Stimulated activated CD8-positive, alpha-beta memory T cell treated with anti-CD3 and anti-CD28 coated beads, Interleukin-12 subunit alpha, Interleukin-12 subunit beta, amount 100 ng/mL, for 24 hours (primary cell): ENCODE measurements around the gene CDC42BPB.
"Not testable (repeated sequence)": the region's sequence is repeated elsewhere in the genome, so short reads cannot be mapped to it uniquely, and the experiment has no call there.

Source experiments
- DNase-seq: peaks from one replicate; pipeline ENCODE4 v3.0.0-alpha.2; 2020; ENCODE audit errors: extremely low read depth

CDC42BPB gene

DNA sequence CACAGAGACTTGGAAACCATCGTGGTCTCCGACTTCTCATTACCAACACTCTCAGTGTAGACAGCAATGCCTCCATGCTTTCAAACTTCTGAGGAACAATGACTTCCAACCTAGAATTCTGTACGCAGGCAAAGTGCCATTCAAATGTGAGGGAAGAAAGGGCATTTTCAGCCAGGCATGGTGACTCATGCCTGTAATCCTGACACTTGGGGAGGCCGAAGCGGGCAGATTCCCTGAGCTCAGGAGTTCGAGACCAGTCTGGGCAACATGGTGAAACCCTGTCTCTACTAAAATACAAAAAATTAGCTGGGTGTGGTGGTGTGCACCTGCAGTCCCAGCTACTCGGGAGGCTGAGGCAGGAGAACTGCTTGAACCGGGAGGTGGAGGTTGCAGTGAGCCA is 9.9 kb downstream of the CDC42BPB start:
- DNase-seq: not testable (repeated sequence)

DNA sequence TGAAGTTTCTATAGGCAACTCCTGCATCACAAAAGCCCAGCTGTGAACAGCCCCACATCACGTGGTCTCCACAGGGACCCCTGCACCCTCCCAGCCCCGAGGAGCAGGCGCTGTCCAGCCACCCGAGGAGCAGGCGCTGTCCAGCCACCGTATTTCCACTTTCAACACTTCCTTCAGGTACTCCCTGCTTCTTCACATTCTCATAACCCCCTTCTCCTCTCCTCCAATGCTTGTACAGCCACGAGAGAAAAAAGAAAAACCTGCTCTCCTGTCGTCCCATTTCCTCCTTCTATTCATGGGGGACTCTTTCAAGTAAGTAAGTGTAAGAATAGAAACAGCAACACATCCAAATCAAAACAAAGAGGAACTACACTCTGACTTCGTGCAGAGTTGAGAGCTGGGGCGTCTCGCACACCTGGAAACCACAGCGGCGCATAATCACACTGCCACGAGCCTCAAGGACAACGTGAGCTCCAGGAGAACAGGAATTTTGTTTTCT is 11.9 kb downstream of the CDC42BPB start:
- no peak for DNase-seq

DNA sequence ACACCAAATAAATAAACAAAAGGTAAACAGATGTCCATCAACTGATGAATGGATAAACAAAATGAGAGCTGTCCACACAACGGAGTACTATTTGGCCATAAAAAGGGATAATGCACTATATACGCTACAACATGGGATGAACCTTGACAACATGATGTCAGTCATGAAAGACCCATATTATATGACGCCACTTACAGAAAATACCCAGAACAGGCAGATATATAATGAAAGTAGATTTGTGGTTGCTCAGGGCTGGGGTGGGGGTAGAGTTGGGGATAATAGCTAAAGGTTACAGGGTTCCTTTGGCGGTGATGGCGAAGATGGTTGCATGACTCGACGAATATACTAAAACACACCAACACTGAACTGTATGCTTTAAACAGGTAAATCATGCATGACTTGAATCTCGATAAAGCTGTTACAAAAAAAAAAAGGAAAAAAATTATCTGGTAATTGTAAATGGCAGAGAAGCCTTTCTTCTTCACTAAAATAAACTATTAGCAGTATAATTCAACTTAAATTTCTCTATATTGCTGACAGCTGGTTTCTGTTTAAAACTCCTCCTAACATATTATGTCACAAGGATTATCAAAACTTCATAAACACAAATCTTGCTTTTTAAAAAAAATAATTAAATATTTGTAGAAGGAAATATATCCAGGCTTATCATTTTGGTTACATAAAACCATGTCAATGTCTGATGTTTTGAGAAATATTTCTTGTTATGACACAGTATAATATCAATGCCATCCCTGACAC is 13.9 kb downstream of the CDC42BPB start:
- no peak for DNase-seq

DNA sequence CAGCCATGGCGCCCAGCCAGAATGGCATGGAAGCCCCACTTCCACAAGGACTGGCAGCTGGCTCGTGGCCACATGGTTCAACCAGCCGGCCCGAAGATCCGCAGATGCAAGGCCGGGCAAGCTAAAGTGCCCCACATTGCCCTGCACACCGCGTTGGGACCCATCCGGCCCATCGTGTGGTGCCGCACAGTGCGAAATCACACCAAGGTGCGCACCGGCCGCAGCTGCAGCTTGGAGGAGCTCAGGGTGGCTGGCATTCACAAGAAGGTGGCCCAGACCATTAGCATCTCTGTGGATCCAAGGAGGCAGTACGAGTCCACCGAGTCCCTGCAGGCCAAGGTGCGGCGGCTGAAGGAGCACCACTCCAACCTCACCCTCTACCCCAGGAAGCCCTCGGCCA is 15.9 kb downstream of the CDC42BPB start:
- no peak for DNase-seq

DNA sequence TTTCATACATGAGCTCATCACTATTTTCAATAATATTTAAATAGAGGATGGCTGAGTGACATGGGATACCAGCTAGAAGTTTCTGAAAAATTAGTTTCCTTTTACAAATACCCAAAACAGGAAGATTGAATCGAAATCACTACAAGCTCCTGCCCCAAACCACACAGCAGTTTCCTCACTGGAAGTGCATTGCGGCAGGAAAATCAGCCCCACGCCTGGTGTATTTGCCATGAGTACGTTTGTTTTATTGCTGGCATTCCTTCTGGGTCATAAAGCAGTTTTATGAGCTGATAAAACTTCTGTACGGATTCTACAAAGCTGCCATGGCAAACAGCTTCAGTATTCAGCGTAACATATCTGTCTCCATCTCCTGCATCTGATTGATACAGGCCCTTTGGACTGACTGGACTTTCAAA is 23.7 kb downstream of the CDC42BPB start:
- DNase-seq: no peak

DNA sequence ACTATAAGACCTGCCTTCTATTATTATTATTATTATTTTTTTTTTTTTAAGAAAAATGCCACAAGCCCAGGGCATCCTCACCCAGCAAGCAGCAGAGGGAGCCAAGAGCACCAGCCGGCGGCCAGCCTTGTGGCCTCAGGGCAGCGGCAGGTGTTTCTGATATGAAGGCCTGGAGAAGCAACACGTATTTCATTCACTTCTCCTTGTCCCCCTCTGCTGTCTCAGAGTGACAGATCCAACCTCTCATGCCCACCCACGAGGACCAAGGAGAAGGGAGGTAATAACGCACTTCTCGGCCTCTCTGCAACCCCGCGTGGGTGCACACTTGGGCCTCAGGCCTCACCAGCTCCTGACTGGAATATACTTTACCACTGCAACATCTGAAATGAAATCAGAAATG is 25.4 kb downstream of the CDC42BPB start:
- no peak for DNase-seq

DNA sequence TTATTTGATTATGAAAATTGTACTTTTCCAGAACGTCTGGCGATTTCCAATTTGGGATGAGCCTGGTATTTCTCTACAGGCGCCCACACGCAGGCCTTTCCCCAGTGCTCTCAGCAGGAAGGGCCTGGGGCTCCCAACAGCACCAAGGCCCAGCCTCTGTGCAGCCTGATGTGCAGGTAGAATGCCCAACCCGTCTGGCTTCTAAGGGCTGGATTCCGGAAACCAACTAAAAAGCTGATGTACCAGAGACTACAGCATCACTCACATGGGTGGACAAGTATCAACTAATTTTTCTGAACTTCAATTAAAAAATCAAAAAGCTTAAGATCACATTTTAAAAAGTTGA is 25.8 kb downstream of the CDC42BPB start:
- no peak for DNase-seq

DNA sequence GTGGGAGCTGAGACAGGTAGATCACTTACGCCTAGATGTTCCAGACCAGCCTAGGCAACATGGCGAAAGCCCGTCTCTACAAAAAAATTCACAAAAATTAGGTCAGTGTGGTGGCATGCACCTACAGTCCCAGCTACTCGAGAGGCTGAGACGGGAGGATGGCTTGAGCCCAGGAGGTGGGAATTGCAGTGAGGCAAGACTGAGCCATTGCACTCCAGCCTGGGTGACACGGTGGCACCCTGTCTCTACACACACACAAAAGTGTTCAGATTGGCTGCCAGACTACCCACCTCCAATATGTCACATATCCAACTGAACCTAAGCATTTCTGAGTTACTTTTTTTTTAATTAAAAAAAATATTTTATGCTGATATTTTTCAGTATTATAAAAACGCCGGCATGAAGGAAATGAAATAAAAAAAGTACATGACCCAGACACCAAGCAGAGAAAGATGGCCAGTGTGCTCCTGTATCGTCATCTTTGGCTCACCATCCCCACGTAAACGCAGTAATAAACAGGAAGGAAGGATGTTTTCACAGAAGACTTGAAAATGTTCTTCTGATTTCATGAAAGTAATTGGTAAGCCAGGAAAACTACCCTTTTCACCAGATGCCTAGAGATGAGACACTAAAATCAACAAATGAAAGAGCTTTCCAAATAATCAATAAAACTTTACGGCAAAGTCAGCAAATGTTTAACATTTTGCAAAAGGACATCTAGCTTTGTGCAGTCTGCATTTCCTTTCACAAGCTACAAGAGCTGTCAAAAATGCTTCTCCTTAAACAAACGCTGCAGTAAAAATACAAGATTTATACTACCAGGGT is 26.4 kb downstream of the CDC42BPB start:
- no peak for DNase-seq

DNA sequence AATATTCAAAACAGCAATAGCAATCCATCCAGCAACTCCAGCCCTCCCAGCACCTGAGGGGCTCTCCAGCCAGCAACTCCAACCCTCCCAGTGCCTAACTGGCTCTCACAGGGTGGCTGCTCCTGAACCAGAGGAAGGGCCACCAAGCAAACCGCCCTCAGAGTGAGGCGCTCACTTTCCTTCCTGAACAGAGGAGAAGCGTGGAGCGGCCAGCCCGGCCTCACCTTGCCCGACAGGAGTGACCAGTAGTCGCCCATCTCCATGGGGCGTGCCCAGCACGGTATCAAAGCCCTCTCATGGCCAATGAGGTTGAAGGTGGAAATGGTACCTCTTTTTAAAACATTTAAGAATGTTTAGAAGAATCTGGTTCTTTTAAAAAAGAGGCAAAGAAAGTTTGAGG is 27.4 kb downstream of the CDC42BPB start:
- no peak for DNase-seq

DNA sequence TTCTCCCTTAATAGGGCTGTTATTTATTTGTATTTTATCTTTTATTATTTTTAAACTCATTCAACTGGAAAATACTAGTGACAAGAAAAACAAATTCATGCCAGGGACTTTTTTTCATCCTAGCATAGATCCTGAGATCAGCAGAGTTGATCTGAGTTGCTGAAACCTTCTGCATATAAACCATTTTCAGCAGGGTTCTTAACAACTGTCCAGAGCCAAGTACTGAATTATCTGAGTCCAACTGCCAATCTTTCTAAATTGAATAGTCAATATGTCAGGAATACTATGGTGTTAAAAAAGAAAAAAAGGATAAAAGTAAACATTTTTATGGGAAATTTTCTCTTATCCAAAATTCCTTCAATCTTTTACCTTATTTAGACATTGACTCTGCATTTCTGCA is 28.6 kb downstream of the CDC42BPB start:
- no peak for DNase-seq

DNA sequence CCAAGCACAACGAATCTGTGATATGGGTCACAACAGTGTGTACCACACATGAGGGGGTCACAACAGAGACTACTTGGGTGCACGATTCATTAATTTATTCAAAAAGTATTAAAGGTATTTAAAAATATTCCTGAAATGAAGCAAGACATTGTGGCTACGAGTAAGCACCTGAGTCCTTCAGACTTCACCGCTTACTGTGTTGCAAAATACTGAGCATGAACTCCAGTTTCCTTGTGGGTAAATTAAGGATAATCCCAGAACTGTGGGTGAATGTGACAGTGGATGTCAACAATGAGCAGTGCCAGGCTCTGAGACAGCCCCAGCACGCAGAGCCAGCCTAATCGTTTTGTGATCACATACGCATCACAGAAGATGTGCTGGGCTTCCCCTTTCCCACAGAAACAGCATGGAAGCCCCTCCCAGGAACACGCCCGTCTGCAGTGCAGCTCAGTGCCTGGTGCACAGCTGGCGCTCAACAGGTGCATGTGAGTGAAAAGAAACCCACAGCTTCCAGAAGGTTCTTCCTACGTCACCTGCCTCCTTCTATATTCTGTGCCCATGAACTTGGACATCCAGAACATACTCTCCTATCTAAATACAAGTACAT is 29.1 kb downstream of the CDC42BPB start:
- no peak for DNase-seq

DNA sequence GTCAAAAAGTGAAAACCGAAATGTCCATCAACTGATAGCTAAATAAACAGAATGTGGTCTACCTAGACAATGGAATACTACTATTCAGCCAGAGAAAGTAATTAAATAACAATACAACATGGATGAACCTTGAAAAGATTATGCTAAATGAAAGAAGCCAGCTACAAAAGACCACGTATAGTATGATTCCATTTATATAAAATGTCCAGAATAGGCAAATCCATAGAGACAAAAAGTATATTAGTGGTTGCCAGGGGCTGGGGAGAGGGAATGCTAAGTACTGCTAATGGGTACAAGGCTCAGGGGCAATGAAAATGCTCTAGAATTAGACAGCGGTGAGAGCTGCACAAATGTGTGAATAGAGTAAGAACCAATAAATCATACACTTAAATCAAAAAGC is 29.9 kb downstream of the CDC42BPB start:
- no peak for DNase-seq

DNA sequence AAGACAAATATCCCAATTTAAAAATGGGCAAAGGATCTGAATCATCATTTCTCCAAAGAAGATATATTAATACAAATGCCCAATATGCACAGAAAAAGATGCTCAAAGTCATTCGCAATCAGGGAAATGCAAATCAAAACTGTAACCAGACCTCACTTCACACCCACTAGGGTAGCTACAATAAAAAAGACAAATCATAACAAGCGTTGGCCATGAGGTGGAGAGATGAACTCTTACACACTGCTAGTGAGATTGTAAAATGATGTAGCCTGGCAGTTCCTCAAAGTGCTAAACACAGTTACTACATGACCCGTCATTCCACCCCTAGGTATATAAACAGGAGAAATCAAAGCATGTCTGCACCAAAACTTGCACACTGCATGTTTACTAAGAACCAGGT is 30.4 kb downstream of the CDC42BPB start:
- DNase-seq: no peak

DNA sequence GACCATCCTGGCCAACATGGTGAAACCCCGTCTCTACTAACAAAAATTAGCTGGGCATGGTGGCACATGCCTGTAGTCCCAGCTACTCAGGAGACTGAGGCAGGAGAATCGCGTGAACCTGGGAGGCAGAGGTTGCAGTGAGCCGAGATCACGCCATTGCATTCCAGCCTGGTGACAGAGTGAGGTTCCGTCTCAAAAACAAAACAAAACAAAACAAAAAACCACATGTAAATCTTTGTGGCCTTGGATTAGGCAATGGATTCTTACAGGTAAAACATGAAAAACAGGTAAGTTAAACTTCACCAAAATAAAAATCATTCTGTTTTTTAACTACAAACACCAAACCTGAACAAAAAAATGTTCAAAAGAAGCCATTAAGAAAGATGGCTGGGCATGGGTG is 31.2 kb downstream of the CDC42BPB start:
- DNase-seq: not testable (repeated sequence)

DNA sequence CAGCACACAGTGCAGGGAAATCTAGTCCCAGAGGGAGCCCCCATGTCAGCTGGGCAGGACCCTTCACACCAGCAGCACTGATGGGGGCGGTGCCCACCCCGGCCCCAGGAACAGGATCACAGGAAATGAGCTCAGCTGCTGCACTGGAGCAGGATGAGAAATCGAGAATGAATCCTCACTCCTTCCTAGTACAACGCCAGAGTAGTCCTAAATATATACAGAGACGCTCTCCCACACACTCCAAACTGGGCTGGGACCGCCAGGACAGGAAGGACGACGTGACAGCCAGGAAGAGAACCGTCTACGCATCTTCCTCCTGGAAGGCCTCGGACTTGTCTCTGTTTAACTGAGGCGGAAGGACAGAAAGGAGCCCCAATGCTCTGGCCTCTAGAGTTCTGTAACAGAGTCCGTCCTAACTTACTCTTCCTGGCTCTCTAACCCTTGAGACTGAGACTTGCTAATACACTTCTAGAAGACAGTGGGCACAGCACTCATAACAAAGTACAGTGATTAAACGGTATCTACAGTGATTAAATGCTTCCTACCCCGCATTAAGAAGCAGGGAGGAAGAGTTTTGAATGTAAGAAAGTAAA is 33.4 kb downstream of the CDC42BPB start:
- no peak for DNase-seq

DNA sequence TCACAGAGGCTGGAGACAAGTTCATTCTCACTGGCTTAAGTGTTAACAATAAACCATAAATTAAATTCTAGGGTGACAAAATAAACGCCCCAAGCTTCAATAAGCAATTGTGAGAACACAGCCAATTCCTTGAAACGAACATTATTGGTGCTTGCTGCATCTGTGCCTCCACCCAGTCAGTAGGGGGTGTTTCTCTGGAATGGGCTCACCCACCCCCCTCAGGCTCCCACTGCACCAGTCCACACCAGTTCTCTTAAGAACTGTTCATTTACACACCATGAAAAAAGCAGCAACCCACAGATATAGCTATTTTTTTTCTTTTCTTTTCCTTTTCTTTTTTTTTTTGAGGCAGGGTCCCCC is 34.7 kb downstream of the CDC42BPB start:
- no peak for DNase-seq

DNA sequence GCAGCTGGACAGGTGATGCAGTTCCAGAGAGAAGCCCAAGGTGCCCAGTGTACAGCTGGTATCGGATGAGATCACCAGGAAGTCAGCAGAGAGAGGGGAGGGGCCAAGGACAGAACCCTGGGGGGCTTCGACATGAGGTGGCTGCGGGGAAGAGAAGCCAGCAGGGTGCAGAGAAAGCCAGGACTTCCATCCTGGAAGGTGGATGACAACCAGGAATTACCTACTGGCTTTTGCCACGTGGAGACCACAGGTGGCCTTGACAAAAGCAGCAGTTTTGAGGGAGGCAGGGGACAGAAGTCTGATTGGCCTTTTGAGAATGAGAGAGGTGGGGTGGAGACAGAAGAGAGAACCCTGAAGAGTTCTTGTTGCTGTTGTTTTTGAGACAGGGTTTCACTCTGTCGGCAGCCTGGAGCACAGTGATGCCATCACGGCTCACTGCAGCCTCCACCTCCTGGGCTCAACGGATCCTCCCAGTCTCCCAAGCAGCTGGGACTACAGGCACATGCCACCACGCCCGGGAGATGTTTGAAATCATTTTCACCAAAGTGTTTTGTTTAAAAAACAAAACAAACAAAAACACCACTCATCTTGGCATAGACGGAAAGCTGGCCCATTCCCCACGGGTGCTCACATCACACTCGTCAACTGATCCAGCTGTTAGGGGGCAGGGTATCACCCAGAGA is 35.2 kb downstream of the CDC42BPB start:
- no peak for DNase-seq

DNA sequence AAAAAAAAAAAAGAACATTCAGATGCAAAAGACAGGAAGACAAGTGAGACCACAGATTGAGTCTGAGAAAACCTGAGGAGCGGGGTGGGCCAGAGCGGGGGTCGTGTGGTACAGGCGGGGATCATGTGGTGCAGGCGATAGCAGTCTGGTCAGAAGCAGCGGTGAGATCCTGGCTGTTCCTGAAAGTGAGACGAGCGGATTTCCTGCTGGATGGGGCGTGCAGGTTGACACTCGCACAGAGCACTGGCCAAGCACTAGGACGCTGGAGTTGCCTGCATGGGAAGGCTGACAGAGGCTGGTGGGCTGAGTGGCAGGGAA is 35.7 kb downstream of the CDC42BPB start:
- DNase-seq: no peak

DNA sequence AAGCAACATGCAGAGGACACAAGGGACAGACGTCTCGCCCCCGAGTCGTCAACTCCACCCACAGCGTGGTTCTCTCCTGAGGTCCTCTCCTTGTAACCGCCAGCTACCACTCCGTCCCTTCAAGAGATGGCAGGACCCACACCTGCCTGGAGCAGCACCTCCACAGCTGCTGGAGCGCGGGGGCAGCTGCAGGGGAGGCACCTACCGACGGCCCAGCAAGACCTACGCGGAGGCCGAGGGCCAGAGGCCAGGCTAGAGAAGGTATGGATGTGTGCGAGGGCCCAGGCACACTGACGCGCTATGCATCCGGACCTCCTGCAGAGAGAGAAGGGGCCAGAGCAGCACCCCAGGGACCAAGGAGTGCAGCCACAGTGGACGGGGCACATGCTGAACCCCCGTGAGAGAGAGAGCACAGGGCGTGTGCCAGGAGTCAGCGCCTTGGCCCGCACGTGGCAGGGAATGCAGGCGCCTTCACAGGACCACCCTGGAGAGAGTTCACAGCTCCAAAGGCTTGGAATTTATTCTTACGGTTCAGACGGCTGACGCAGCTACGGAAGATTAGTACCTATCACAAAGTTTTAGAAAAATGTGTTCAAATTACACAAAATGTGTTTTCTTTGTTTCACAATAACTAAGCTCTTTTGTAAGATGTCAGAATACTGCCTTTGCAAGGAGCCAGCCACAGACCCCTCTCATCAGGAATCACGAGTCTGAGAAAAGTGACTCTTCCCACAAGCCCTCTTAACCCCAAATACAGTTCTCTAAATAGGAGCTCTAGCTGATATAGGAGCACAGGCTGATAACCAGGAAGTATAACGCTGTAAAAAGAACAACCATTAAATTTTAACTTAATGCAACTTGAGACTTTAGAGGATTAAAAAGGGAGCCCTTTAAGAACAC is 36.8 kb downstream of the CDC42BPB start:
- DNase-seq: no peak

DNA sequence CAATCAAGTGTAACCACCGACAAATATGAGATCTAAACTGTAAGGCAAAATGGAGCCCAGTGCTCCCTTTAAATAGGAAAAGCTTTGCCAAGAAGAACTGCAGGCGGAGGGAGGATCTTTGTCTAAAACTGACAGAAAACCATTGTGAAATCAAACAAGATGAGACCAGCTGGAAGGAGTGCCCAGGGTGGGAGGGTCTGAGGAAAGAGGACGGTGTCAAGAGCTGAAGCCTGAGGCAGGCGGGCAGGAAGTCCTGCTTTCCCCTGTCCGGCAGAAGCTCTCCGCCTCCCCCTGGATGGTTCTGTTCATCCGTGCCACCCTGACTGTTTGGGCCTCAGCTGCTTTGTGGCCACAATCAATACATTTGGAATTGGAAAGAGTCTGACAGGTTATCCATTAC is 37.5 kb downstream of the CDC42BPB start:
- no peak for DNase-seq

DNA sequence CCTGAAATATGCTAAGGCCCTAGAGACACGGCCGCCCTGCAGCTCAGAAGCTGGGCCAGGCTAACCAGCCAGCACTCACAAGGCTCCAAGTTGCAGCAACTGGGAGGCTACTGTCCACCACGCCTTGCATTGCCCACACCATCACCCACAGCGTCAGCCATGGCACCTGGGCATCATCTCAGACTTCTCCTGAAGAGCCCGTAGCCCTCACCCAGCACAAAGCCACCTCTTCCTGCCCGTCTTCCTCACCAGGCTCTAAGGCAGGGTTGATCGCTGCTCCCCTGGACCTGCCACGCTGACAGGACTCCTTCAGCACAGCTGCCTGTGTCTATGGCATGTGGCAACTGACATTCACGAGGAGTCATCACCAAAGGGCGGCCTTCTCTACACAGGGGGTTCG is 38.1 kb downstream of the CDC42BPB start:
- no peak for DNase-seq
